HG02610 (cell line): Measurements from ENCODE around the gene FA2H.

Source experiments
- ATAC-seq: cut with Tn5 transposase; IDR thresholded peaks from one replicate; pipeline ENCODE4 v1.9.1; 2021; ENCODE audit warnings: mild to moderate bottlenecking, moderate library complexity; ENCODE audit not compliant: unreplicated experiment

The FA2H gene

GRCh38 chr16:74745109-74745615 is 29.5 kb downstream of the FA2H start:
- no peak for ATAC-seq

GRCh38 chr16:74744566-74744965 is 30.1 kb downstream of the FA2H start:
- no peak for ATAC-seq

- ATAC-seq: no peak
Measured at GRCh38 chr16:74743668-74744299, 30.8 kb downstream of the FA2H start.

GRCh38 chr16:74743045-74743667 is 31.5 kb downstream of the FA2H start:
- no peak for ATAC-seq

GRCh38 chr16:74742051-74742481 is 32.6 kb downstream of the FA2H start:
- no peak for ATAC-seq

- ATAC-seq: no peak
Measured at GRCh38 chr16:74740795-74741304, 33.8 kb downstream of the FA2H start.

- no peak for ATAC-seq
Measured at GRCh38 chr16:74739275-74739674, 35.3 kb downstream of the FA2H start.

GRCh38 chr16:74738816-74739215 is 35.8 kb downstream of the FA2H start:
- no peak for ATAC-seq

- ATAC-seq: no peak
Measured at GRCh38 chr16:74738113-74738541, 36.5 kb downstream of the FA2H start.

GRCh38 chr16:74737521-74737920 is 37.1 kb downstream of the FA2H start:
- no peak for ATAC-seq

GRCh38 chr16:74736531-74737157 is 38.0 kb downstream of the FA2H start:
- no peak for ATAC-seq

GRCh38 chr16:74735554-74735953 is 39.1 kb downstream of the FA2H start:
- no peak for ATAC-seq

GRCh38 chr16:74735162-74735452 is 39.5 kb downstream of the FA2H start:
- no peak for ATAC-seq

- no peak for ATAC-seq
Measured at GRCh38 chr16:74734361-74735161, 40.1 kb downstream of the FA2H start.

- ATAC-seq: no peak
Measured at GRCh38 chr16:74732707-74733350, 41.8 kb downstream of the FA2H start.

- ATAC-seq: no peak
Measured at GRCh38 chr16:74731853-74732477, 42.7 kb downstream of the FA2H start.

- ATAC-seq: no peak
Measured at GRCh38 chr16:74729783-74730683, 44.6 kb downstream of the FA2H start.

- ATAC-seq: no peak
Measured at GRCh38 chr16:74727903-74728302, 46.7 kb downstream of the FA2H start.

- ATAC-seq: no peak
Measured at GRCh38 chr16:74726716-74727115, 47.9 kb downstream of the FA2H start.
